SK-N-SH (cell line): Measurements from ENCODE around the gene PDZD8. TPM values are rescaled to one million over a fixed set of nuclear protein-coding genes. Genes with fewer than 3 reads are reported as not detected.
A peak's percentile ranks its signal among the peaks of the same experiment; 100 is the strongest.

Source experiments
- CTCF ChIA-PET: fragments of 300-600, 350-600 bp; formaldehyde crosslinking; extraction: SDS; loops from one replicate; lab custom pipeline; 2021; lab: Yijun Ruan, JAX
- POLR2A ChIA-PET: fragments of 350-600 bp; sonication (Branson Sonifier 250); formaldehyde crosslinking; extraction: SDS; loops from one replicate; lab custom pipeline; 2020; ENCODE audit warnings: antibody characterized with exemption, inconsistent platforms; lab: Yijun Ruan, JAX
- DNase-seq: peaks from one replicate; pipeline ENCODE4 v3.0.0; 2012
- H2AFZ ChIP-seq: fragments of 200-600 bp; sonication (generic); 2 replicates; pipeline ENCODE4 v1.8.1; 2016; ENCODE audit warnings: antibody characterized with exemption, mild to moderate bottlenecking, low read depth
- H3F3A ChIP-seq: fragments of 200-600 bp; sonication (generic); replicated peaks from 2 replicates; pipeline ENCODE3; 2016; ENCODE audit warnings: antibody characterized with exemption, mild to moderate bottlenecking; ENCODE audit not compliant: insufficient read depth
- H3K27ac ChIP-seq, 2 experiments: fragments of 200-500 bp in 1 of 2; fragments of 200-600 bp in 1 of 2; sonication (Bioruptor generic) in 1 of 2; sonication (generic), shearing (Covaris generic) in 1 of 2; 2 replicates each; pipeline versions ENCODE4 v1.5.1 to v1.6.1; 2014 to 2016; ENCODE audit warnings: low read depth in 2 of 2, inconsistent platforms in 1 of 2, low read length in 1 of 2, mild to moderate bottlenecking in 1 of 2, mixed read lengths in 1 of 2
- H3K27me3 ChIP-seq: fragments of 200-600 bp; sonication (generic), shearing (Covaris generic); 2 replicates; pipeline ENCODE4 v1.6.1; 2016; ENCODE audit warnings: mixed run types; ENCODE audit not compliant: insufficient read depth
- H3K36me3 ChIP-seq, 2 experiments: fragments of 200-500 bp in 1 of 2; fragments of 200-600 bp in 1 of 2; sonication (Bioruptor generic) in 1 of 2; sonication (generic) in 1 of 2; replicated peaks in 1 of 2; 2 replicates each; pipeline versions ENCODE3 to v1.5.1; 2014 to 2016; ENCODE audit warnings: low read length in 1 of 2, mild to moderate bottlenecking in 1 of 2; ENCODE audit not compliant: insufficient read depth in 2 of 2, control insufficient read depth in 1 of 2
- H3K4me1 ChIP-seq, 2 experiments: fragments of 200-500 bp in 1 of 2; fragments of 200-600 bp in 1 of 2; sonication (Bioruptor generic) in 1 of 2; sonication (generic), shearing (Covaris generic) in 1 of 2; 2 replicates each; pipeline versions ENCODE4 v1.5.1 to v1.6.1; 2014 to 2016; ENCODE audit warnings: low read depth in 1 of 2, low read length in 1 of 2, mixed run types in 1 of 2; ENCODE audit not compliant: insufficient read depth in 2 of 2, control insufficient read depth in 1 of 2
- H3K4me2 ChIP-seq: fragments of 200-600 bp; sonication (generic), shearing (Covaris generic); 2 replicates; pipeline ENCODE4 v1.6.1; 2017; ENCODE audit warnings: mixed run types
- H3K4me3 ChIP-seq, 2 experiments: fragments of 200-500 bp in 1 of 2; fragments of 200-600 bp in 1 of 2; sonication (Bioruptor generic) in 1 of 2; sonication (generic), shearing (Covaris generic) in 1 of 2; 2 replicates each; pipeline versions ENCODE4 v1.5.1 to v1.8.1; 2014 to 2016; ENCODE audit warnings: low read depth in 2 of 2, inconsistent platforms in 1 of 2, low read length in 1 of 2, mild to moderate bottlenecking in 1 of 2, mixed read lengths in 1 of 2, moderate library complexity in 1 of 2
- H3K79me2 ChIP-seq: fragments of 200-600 bp; sonication (generic); 2 replicates; pipeline ENCODE4 v1.8.1; 2017; ENCODE audit warnings: mild to moderate bottlenecking; ENCODE audit not compliant: insufficient read depth
- H3K9ac ChIP-seq: fragments of 200-600 bp; sonication (generic); 2 replicates; pipeline ENCODE4 v1.6.1; 2017; ENCODE audit warnings: mixed run types
- H3K9me2 ChIP-seq: fragments of 200-600 bp; sonication (generic); 2 replicates; pipeline ENCODE4 v1.6.1; 2017; ENCODE audit warnings: mixed run types
- H3K9me3 ChIP-seq: fragments of 200-600 bp; sonication (generic); 2 replicates; pipeline ENCODE4 v1.6.1; 2017; ENCODE audit warnings: mixed run types, mild to moderate bottlenecking, moderate library complexity
- H4K20me1 ChIP-seq: fragments of 200-600 bp; sonication (generic); 2 replicates; pipeline ENCODE4 v1.6.1; 2017; ENCODE audit warnings: mild to moderate bottlenecking, mixed run types; ENCODE audit not compliant: insufficient read depth
- ELF1 ChIP-seq: IDR thresholded peaks from 2 replicates; pipeline ENCODE4 v1.4.0; 2012
- FOSL2 ChIP-seq: IDR thresholded peaks from 2 replicates; pipeline ENCODE4 v1.4.0; 2012; ENCODE audit warnings: low read depth, mild to moderate bottlenecking, moderate library complexity, borderline replicate concordance
- FOXJ3 ChIP-seq: sonication (generic); formaldehyde crosslinking; IDR thresholded peaks from 2 replicates; pipeline ENCODE4 v1.5.1; 2020; ENCODE audit warnings: mild to moderate bottlenecking, missing genetic modification reagents
- GABPA ChIP-seq: IDR thresholded peaks from 2 replicates; pipeline ENCODE4 v1.4.0; 2012; ENCODE audit warnings: low read depth, mild to moderate bottlenecking
- GATA2 ChIP-seq: sonication (generic); formaldehyde crosslinking; IDR thresholded peaks from 2 replicates; pipeline ENCODE4 v1.5.0; 2020; ENCODE audit warnings: mild to moderate bottlenecking, missing genetic modification reagents
- MEF2A ChIP-seq: IDR thresholded peaks from 2 replicates; pipeline ENCODE4 v1.4.0; 2012; ENCODE audit warnings: low read depth, borderline replicate concordance
- PBX3 ChIP-seq: IDR thresholded peaks from 2 replicates; pipeline ENCODE4; 2012
- POLR2AphosphoS5 ChIP-seq: IDR thresholded peaks from 2 replicates; pipeline ENCODE4 v1.6.1; 2012; ENCODE audit warnings: low read depth, low read length
- RAD21 ChIP-seq: IDR thresholded peaks from 2 replicates; pipeline ENCODE4 v1.6.1; 2012; ENCODE audit warnings: mild to moderate bottlenecking, low read length
- RCOR1 ChIP-seq: fragments of 150-350 bp; IDR thresholded peaks from 2 replicates; pipeline ENCODE4 v1.6.1; 2017; ENCODE audit warnings: antibody characterized with exemption, low read length
- REST ChIP-seq: IDR thresholded peaks from 2 replicates; pipeline ENCODE4 v1.6.1; 2012; ENCODE audit warnings: mild to moderate bottlenecking, low read depth, low read length, moderate library complexity
- RFX5 ChIP-seq: IDR thresholded peaks from 2 replicates; pipeline ENCODE4 v1.6.1; 2012; ENCODE audit warnings: mild to moderate bottlenecking, improper control_type of control experiment, low read length
- RXRA ChIP-seq: IDR thresholded peaks from 2 replicates; pipeline ENCODE4 v1.4.0; 2012; ENCODE audit warnings: low read depth, mild to moderate bottlenecking, borderline replicate concordance
- SMC3 ChIP-seq: IDR thresholded peaks from 2 replicates; pipeline ENCODE4 v1.6.1; 2012; ENCODE audit warnings: low read depth, low read length, improper control_type of control experiment
- USF1 ChIP-seq: IDR thresholded peaks from 2 replicates; pipeline ENCODE4 v1.4.0; 2012; ENCODE audit warnings: low read depth, borderline replicate concordance
- YY1 ChIP-seq: IDR thresholded peaks from 2 replicates; pipeline ENCODE4 v1.4.0; 2012; ENCODE audit warnings: low read depth, mild to moderate bottlenecking
- WGBS: methylation state at CpG from one replicate; pipeline ENCODE4 v1.1.6; 2017; ENCODE audit warnings: low lambda C conversion rate; 5-methylcytosine and 5-hydroxymethylcytosine counted together
- polyA plus RNA-seq, 3 experiments: library from polyadenylated mRNA; depleted of rRNA; stranded (reverse); fragments of >200 nt; gene quantifications; 2 replicates each; pipeline ENCODE4 v1.2.3, GENCODE V29; 2012

The PDZD8 gene
- polyA plus RNA-seq, 1 of the 3 experiments (the other 2 are of a cell fraction), result 6.6 TPM

GRCh38 chr10:117346574-117346973 is 28.7 kb downstream of the PDZD8 start:
- TF ChIP-seq ELF1 (no peak), FOSL2 (no peak), RFX5 (no peak), YY1 (no peak), GATA2 (CRISPR knock-in tag) (no peak), RXRA (no peak), RCOR1 (no peak), FOXJ3 (CRISPR knock-in tag) (no peak), POLR2AphosphoS5 (no peak)
- Histone ChIP-seq H4K20me1 (peaks cover 34% of the 10 kb centered on the region; the same call in 1 of the 2 replicates), H3K4me3 (no peak overlapping the region), H3K36me3 (no peaks in the 10 kb centered on the region), H2AFZ (no peak overlapping the region), H3F3A (peaks cover 5% of the 10 kb centered on the region), H3K27me3 (no peaks in the 10 kb centered on the region), H3K79me2 (peaks cover 74% of the 10 kb centered on the region), H3K4me2 (no peak overlapping the region), H3K9ac (no peak overlapping the region), H3K9me3 (no peaks in the 10 kb centered on the region), H3K27ac (no peak overlapping the region), H3K4me1 (peaks cover 2 to 7% of the 10 kb centered on the region in 2 experiments; a peak in 2 of 4 replicates), H3K9me2 (no peaks in the 10 kb centered on the region)
- ChIA-PET CTCF (interaction anchor here (0.6 to 2.9 kb wide), 2 partner anchors 27 to 130 kb away, joined by 3 to 12 read pairs; no protein-coding TSS in a partner anchor), POLR2A (no interaction called here)
- WGBS, result 90% methylated on average over 3 of the region's 3 CpGs
- DNase-seq, result no peak

- no peak overlapping the region for H3K4me2 ChIP-seq
- no peaks in the 10 kb centered on the region for H3K9me3 ChIP-seq
- no peak overlapping the region for H3K4me3 ChIP-seq
- no peak for TF ChIP-seq USF1
- TF ChIP-seq, all 33 proteins: peak for 0
- no peaks in the 10 kb centered on the region for H3K36me3 ChIP-seq
- peaks cover 2 to 7% of the 10 kb centered on the region in 2 experiments; a peak in 2 of 4 replicates for H3K4me1 ChIP-seq
- no peaks in the 10 kb centered on the region for H3K27me3 ChIP-seq
- no peak for DNase-seq
- no peaks in the 10 kb centered on the region for H3K9me2 ChIP-seq
- ChIA-PET CTCF (interaction anchor here (1.6 to 2.9 kb wide), 3 partner anchors 9 to 128 kb away, joined by 5 to 12 read pairs (median 9); no protein-coding TSS in a partner anchor), POLR2A (interaction anchor here (0.7 kb wide), 1 partner anchor 24 kb away, joined by 3 read pairs; no protein-coding TSS in a partner anchor)
- peaks cover 74% of the 10 kb centered on the region for H3K79me2 ChIP-seq
- H3F3A ChIP-seq, result peaks cover 5% of the 10 kb centered on the region
- H3K9ac ChIP-seq, result no peak overlapping the region
- no peak overlapping the region for H3K27ac ChIP-seq
- H4K20me1 ChIP-seq, result peaks cover 27% of the 10 kb centered on the region; the same call in 1 of the 2 replicates
- H2AFZ ChIP-seq, result no peak overlapping the region
These were observed 30.1 kb downstream of the PDZD8 start for GRCh38 chr10:117345143-117345542.

GRCh38 chr10:117342641-117343040 is 32.6 kb downstream of the PDZD8 start:
- Histone ChIP-seq H3K9ac (no peak overlapping the region), H3K27ac (peak overlapping the region in 1 of 2 experiments; percentile 25; a peak in 2 of 4 replicates), H4K20me1 (0 out of 2 replicates have a peak, but pooled peaks cover 10% of the 10 kb centered on the region), H3K4me2 (no peak overlapping the region), H3F3A (peaks cover 5% of the 10 kb centered on the region), H3K9me3 (no peaks in the 10 kb centered on the region), H3K9me2 (no peaks in the 10 kb centered on the region), H3K36me3 (peaks cover 0 to 3% of the 10 kb centered on the region in 2 experiments), H3K27me3 (no peaks in the 10 kb centered on the region), H3K4me1 (peaks cover 0 to 7% of the 10 kb centered on the region in 2 experiments; a peak in 1 of 4 replicates), H3K4me3 (no peak overlapping the region), H3K79me2 (peaks cover 62% of the 10 kb centered on the region), H2AFZ (no peak overlapping the region)
- POLR2A ChIA-PET, result no interaction called here
- no peak for DNase-seq
- CTCF ChIA-PET, result interaction anchor here (1.6 kb wide), 1 partner anchor 23 kb away, joined by 7 read pairs; no protein-coding TSS in a partner anchor
- 68% methylated on average over 4 of the region's 5 CpGs for WGBS
- TF ChIP-seq REST (no peak), RAD21 (no peak), SMC3 (no peak), MEF2A (no peak), PBX3 (0 out of 2 replicates have a peak, but pooled peaks have one; percentile 10), GABPA (no peak), USF1 (no peak), FOSL2 (peak; percentile 24; the same call in 1 of the 2 replicates)
